Left ventricle myocardium superior (tissue), 1 donor: ENCODE data around the gene ZBED1. TPM values are rescaled to one million over a fixed set of nuclear protein-coding genes. Genes with fewer than 3 reads are reported as not detected.

ENCODE experiments used
- ATAC-seq: fragments of 200-7000 bp; cut with Tn5 transposase; one replicate; pipeline ENCODE4 v1.9.1; 2020; ENCODE audit warnings: mild to moderate bottlenecking, moderate library complexity
- DNase-seq: peaks from one replicate; pipeline ENCODE4 v3.0.0-alpha.2; 2020
- intact Hi-C: fragments of 100-400 bp; cut with micrococcal nuclease; formaldehyde crosslinking; loops from one replicate; pipeline ENCODE4 v1.11.0; 2022
- total RNA-seq: library from RNA; stranded (reverse); fragmentation: NEBNext Ultra II Directional; extraction: Animal tissue kit (Norgen Biotek cat#: 25700); gene quantifications from one replicate; pipeline ENCODE4 v1.2.1, GENCODE V29; 2021
- donor health status: DM: no; HTN: yes; CAD: no; lungs with severe emphysema.

The ZBED1 gene
- total RNA-seq, 1 donor from 2014 or later, result 73.9 TPM

DNA sequence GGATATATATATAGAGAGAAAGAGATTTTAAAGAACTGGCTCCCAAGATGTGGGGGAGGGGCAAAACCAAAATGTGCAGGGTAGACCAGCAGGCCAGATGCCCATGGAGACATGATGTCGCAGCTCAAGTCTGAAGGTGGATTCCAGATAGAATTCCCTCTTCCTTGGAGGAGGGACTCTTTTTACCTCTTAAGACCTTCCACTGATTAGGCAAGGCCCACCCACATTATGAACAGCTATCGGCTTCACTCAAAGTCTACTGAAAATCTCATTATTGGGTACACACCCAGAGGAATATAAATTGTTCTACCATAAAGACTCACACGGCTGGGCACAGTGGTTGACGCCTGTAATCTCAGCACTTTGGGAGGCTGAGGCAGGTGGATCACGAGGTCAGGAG is 59.3 kb downstream of the ZBED1 start:
- intact Hi-C loops, result no loop called here
- DNase-seq (no peak), ATAC-seq (no peak)

DNA sequence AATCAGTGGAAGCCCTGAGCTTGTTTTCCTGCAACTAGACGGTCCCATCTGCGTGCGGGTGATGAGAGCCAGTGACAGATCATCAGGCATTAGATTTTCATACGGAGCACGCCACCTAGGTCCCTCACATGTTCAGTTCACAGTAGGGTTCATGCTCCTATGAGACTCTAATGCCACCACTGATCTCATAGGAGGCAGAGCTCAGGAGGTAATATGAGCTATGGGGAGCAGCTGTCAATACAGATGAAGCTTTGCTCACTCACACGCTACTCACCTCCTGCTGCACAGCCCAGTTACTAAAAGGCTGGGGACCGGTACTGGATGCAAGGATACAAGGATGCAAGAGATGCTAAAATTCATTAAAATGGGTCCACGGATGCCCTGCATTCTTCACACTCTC is 61.2 kb downstream of the ZBED1 start:
- DNase-seq, result no peak

More for the DNA sequence above, 61.2 kb downstream of the ZBED1 start:
- no peak for ATAC-seq
- intact Hi-C loops, result no loop called here

Other genes with a start within 250 kb of the ZBED1 start
- 38.4 TPM for gene DHRSX, start within 50 bp of the ZBED1 start, total RNA-seq
- gene CD99, start 190.3 kb upstream of the ZBED1 start, total RNA-seq, result 360 TPM